ENCODE results near the gene PARD3B. TPM values are rescaled to one million over a fixed set of nuclear protein-coding genes. Genes with fewer than 3 reads are reported as not detected.

The PARD3B gene
- total and polyA plus RNA-seq, 2 experiments from 2014 or later: 3.5 to 4.4 TPM

DNA sequence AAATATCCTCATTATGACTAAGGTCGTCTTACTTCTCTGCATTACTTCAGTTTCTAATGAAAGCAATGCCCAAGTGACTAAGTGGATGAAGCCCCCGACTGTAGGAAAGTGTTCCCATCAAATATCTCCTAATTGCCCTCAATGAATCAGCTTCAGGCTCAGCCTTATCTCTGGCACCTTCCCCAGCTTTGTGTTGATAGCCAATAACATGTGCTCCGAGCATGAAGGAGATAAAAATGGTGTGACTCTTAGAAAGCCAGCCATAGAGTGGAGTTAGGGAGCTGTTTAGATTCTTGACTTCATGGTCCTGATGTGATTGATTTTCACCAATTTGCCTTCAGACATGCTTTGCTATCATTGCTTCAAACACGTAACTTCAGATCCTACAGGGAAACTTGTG, 797.8 kb downstream of the PARD3B start:
- Histone ChIP-seq H3K4me1 (ENCODE audit: insufficient read depth) (peaks cover 19% of the 10 kb centered on the region), H3F3A (replicated peaks; ENCODE audit: low read depth) (no peaks in the 10 kb centered on the region), H3K27ac (ENCODE audit: low read depth) (no peak overlapping the region), H3K9me2 (ENCODE audit: insufficient read depth) (no peaks in the 10 kb centered on the region), H3K79me2 (replicated peaks; ENCODE audit: insufficient read depth) (no peaks in the 10 kb centered on the region), H3K27me3 (ENCODE audit: insufficient read depth) (no peaks in the 10 kb centered on the region), H3K4me3 (no peak overlapping the region), H2AFZ (no peak overlapping the region), H4K20me1 (replicated peaks; ENCODE audit: insufficient read depth) (no peaks in the 10 kb centered on the region), H3K36me3 (ENCODE audit: insufficient read depth) (no peaks in the 10 kb centered on the region), H3K4me2 (no peak overlapping the region)
- Mint-ChIP-seq H3K36me3 (ENCODE audit: low read depth) (peaks cover 3% of the 10 kb centered on the region; the same call in 1 of the 3 replicates), H3K27ac (no peak overlapping the region), H3K4me3 (no peak overlapping the region), H3K27me3 (ENCODE audit: insufficient read depth, low read depth, poor library complexity) (no peaks in the 10 kb centered on the region), H3K9me3 (peaks cover 2% of the 10 kb centered on the region; the same call in 2 of the 3 replicates), H3K4me1 (peaks cover 13% of the 10 kb centered on the region; the same call in 2 of the 3 replicates)
- no peak for DNase-seq (ENCODE audit: low spot score)
- no peak for TF ChIP-seq JUNB (IDR thresholded peaks at IDR 0.05; ENCODE audit: unreplicated experiment)
- no peak for ATAC-seq

DNA sequence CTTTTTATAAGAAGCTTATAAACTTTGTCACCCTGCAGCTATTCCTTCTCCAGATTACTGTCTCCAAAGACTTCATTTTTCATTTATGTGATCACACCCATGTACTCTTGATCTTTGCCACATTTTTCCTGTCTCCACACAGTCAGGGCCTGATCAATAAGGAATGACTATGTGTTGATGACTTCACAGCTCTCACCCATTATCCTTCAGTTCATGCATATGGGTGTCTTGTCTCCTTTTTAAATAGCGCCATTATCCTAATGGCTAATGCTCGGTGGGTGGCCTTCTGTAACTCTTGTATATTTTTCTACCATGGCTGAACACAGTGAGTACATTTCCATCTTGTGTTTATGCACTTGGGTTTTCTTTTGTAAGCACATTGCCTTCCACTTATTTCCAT, 801.4 kb downstream of the PARD3B start:
- H3K4me1 Mint-ChIP-seq: peaks cover 15% of the 10 kb centered on the region; the same call in 2 of the 3 replicates

DNA sequence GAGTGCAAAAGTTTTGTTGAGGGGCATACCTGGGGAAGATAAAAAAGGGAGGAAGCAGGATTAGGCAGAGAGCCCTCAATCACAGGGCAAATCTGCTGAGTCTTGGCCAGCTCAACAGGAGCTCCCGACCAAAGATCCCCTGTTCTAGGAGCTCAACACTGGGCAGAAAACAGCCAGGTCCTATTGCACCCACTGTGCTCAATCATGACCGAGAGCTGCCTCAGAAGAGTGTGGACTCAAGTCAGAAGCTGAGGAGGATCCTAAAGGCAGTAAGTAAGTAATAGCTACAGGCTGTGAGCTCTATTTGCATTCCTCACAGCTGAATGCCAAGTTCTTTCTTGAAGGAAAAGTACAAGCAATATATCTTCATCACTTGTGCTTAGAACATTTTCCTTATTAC, 802.6 kb downstream of the PARD3B start:
- H3K4me3 ChIP-seq: no peak overlapping the region
- no peaks in the 10 kb centered on the region for H3K27me3 ChIP-seq (ENCODE audit: insufficient read depth)
- no peaks in the 10 kb centered on the region for H3F3A ChIP-seq (replicated peaks; ENCODE audit: low read depth)
- H3K27ac ChIP-seq (ENCODE audit: low read depth): 0 out of 2 replicates have a peak overlapping the region, but pooled peaks have one; percentile 17
- H3K4me3 Mint-ChIP-seq: no peak overlapping the region
- H4K20me1 ChIP-seq (replicated peaks; ENCODE audit: insufficient read depth): no peaks in the 10 kb centered on the region
- peaks cover 2% of the 10 kb centered on the region for H3K27me3 Mint-ChIP-seq (ENCODE audit: insufficient read depth, low read depth, poor library complexity)
- 0 out of 2 replicates have a peak overlapping the region, but pooled peaks have one; percentile 11 for H2AFZ ChIP-seq
- peaks cover 2% of the 10 kb centered on the region; the same call in 2 of the 3 replicates for H3K9me3 Mint-ChIP-seq
- DNase-seq (ENCODE audit: low spot score): no peak
- peaks cover 15% of the 10 kb centered on the region; the same call in 2 of the 3 replicates for H3K4me1 Mint-ChIP-seq
- no peaks in the 10 kb centered on the region for H3K36me3 ChIP-seq (ENCODE audit: insufficient read depth)
- no peaks in the 10 kb centered on the region for H3K79me2 ChIP-seq (replicated peaks; ENCODE audit: insufficient read depth)
- no peaks in the 10 kb centered on the region for H3K9me2 ChIP-seq (ENCODE audit: insufficient read depth)
- peak overlapping the region; percentile 58; the same call in 1 of the 2 replicates for H3K27ac Mint-ChIP-seq
- H3K4me2 ChIP-seq: no peak overlapping the region
- peaks cover 3% of the 10 kb centered on the region; the same call in 1 of the 3 replicates for H3K36me3 Mint-ChIP-seq (ENCODE audit: low read depth)
- ATAC-seq: peak; percentile 59
- peaks cover 19% of the 10 kb centered on the region for H3K4me1 ChIP-seq (ENCODE audit: insufficient read depth)
- TF ChIP-seq POLR2AphosphoS5 (IDR thresholded peaks at IDR 0.05; ENCODE audit: low read depth) (no peak), ZNF331 (CRISPR knock-in tag; IDR thresholded peaks at IDR 0.05; ENCODE audit: low read depth) (no peak), STAT1 (IDR thresholded peaks at IDR 0.05; ENCODE audit: unreplicated experiment) (no peak)
- TF ChIP-seq, protein P1, sequence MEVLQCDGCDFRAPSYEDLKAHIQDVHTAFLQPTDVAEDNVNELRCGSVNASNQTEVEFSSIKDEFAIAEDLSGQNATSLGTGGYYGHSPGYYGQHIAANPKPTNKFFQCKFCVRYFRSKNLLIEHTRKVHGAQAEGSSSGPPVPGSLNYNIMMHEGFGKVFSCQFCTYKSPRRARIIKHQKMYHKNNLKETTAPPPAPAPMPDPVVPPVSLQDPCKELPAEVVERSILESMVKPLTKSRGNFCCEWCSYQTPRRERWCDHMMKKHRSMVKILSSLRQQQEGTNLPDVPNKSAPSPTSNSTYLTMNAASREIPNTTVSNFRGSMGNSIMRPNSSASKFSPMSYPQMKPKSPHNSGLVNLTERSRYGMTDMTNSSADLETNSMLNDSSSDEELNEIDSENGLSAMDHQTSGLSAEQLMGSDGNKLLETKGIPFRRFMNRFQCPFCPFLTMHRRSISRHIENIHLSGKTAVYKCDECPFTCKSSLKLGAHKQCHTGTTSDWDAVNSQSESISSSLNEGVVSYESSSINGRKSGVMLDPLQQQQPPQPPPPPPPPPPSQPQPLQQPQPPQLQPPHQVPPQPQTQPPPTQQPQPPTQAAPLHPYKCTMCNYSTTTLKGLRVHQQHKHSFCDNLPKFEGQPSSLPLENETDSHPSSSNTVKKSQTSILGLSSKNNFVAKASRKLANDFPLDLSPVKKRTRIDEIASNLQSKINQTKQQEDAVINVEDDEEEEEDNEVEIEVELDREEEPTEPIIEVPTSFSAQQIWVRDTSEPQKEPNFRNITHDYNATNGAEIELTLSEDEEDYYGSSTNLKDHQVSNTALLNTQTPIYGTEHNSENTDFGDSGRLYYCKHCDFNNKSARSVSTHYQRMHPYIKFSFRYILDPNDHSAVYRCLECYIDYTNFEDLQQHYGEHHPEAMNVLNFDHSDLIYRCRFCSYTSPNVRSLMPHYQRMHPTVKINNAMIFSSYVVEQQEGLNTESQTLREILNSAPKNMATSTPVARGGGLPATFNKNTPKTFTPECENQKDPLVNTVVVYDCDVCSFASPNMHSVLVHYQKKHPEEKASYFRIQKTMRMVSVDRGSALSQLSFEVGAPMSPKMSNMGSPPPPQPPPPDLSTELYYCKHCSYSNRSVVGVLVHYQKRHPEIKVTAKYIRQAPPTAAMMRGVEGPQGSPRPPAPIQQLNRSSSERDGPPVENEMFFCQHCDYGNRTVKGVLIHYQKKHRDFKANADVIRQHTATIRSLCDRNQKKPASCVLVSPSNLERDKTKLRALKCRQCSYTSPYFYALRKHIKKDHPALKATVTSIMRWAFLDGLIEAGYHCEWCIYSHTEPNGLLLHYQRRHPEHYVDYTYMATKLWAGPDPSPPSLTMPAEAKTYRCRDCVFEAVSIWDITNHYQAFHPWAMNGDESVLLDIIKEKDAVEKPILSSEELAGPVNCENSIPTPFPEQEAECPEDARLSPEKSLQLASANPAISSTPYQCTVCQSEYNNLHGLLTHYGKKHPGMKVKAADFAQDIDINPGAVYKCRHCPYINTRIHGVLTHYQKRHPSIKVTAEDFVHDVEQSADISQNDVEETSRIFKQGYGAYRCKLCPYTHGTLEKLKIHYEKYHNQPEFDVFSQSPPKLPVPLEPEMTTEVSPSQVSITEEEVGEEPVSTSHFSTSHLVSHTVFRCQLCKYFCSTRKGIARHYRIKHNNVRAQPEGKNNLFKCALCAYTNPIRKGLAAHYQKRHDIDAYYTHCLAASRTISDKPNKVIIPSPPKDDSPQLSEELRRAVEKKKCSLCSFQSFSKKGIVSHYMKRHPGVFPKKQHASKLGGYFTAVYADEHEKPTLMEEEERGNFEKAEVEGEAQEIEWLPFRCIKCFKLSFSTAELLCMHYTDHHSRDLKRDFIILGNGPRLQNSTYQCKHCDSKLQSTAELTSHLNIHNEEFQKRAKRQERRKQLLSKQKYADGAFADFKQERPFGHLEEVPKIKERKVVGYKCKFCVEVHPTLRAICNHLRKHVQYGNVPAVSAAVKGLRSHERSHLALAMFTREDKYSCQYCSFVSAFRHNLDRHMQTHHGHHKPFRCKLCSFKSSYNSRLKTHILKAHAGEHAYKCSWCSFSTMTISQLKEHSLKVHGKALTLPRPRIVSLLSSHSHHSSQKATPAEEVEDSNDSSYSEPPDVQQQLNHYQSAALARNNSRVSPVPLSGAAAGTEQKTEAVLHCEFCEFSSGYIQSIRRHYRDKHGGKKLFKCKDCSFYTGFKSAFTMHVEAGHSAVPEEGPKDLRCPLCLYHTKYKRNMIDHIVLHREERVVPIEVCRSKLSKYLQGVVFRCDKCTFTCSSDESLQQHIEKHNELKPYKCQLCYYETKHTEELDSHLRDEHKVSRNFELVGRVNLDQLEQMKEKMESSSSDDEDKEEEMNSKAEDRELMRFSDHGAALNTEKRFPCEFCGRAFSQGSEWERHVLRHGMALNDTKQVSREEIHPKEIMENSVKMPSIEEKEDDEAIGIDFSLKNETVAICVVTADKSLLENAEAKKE (CRISPR knock-in tag; IDR thresholded peaks at IDR 0.05): no peak
- TF ChIP-seq, protein P2, sequence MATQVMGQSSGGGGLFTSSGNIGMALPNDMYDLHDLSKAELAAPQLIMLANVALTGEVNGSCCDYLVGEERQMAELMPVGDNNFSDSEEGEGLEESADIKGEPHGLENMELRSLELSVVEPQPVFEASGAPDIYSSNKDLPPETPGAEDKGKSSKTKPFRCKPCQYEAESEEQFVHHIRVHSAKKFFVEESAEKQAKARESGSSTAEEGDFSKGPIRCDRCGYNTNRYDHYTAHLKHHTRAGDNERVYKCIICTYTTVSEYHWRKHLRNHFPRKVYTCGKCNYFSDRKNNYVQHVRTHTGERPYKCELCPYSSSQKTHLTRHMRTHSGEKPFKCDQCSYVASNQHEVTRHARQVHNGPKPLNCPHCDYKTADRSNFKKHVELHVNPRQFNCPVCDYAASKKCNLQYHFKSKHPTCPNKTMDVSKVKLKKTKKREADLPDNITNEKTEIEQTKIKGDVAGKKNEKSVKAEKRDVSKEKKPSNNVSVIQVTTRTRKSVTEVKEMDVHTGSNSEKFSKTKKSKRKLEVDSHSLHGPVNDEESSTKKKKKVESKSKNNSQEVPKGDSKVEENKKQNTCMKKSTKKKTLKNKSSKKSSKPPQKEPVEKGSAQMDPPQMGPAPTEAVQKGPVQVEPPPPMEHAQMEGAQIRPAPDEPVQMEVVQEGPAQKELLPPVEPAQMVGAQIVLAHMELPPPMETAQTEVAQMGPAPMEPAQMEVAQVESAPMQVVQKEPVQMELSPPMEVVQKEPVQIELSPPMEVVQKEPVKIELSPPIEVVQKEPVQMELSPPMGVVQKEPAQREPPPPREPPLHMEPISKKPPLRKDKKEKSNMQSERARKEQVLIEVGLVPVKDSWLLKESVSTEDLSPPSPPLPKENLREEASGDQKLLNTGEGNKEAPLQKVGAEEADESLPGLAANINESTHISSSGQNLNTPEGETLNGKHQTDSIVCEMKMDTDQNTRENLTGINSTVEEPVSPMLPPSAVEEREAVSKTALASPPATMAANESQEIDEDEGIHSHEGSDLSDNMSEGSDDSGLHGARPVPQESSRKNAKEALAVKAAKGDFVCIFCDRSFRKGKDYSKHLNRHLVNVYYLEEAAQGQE (IDR thresholded peaks at IDR 0.05; ENCODE audit: unreplicated experiment): no peak

More for the DNA sequence above, 801.4 kb downstream of the PARD3B start:
- Mint-ChIP-seq H3K27me3 (ENCODE audit: insufficient read depth, low read depth, poor library complexity) (no peaks in the 10 kb centered on the region), H3K27ac (no peak overlapping the region; the same call in 1 of the 2 replicates), H3K9me3 (peaks cover 2% of the 10 kb centered on the region; the same call in 2 of the 3 replicates), H3K4me3 (no peak overlapping the region), H3K36me3 (ENCODE audit: low read depth) (peaks cover 3% of the 10 kb centered on the region; the same call in 1 of the 3 replicates)
- H2AFZ ChIP-seq: no peak overlapping the region
- ATAC-seq (no peak), DNase-seq (ENCODE audit: low spot score) (no peak)
- H4K20me1 ChIP-seq (replicated peaks; ENCODE audit: insufficient read depth): no peaks in the 10 kb centered on the region
- H3K4me1 ChIP-seq (ENCODE audit: insufficient read depth): peaks cover 19% of the 10 kb centered on the region
- no peak overlapping the region for H3K27ac ChIP-seq (ENCODE audit: low read depth)
- no peaks in the 10 kb centered on the region for H3K36me3 ChIP-seq (ENCODE audit: insufficient read depth)
- peak overlapping the region; percentile 6; the same call in 1 of the 2 replicates for H3K4me2 ChIP-seq
- no peaks in the 10 kb centered on the region for H3K79me2 ChIP-seq (replicated peaks; ENCODE audit: insufficient read depth)
- H3F3A ChIP-seq (replicated peaks; ENCODE audit: low read depth): no peaks in the 10 kb centered on the region
- no peaks in the 10 kb centered on the region for H3K27me3 ChIP-seq (ENCODE audit: insufficient read depth)
- TF ChIP-seq NANOG (IDR thresholded peaks at IDR 0.05; ENCODE audit: borderline replicate concordance) (peak; percentile 51), JUNB (IDR thresholded peaks at IDR 0.05; ENCODE audit: unreplicated experiment) (no peak)
- no peaks in the 10 kb centered on the region for H3K9me2 ChIP-seq (ENCODE audit: insufficient read depth)
- H3K4me3 ChIP-seq: no peak overlapping the region
